Measurements from ENCODE around the gene PXMP4. TPM values are rescaled to one million over a fixed set of nuclear protein-coding genes. Genes with fewer than 3 reads are reported as not detected.
"Not testable (repeated sequence)": the region's sequence is repeated elsewhere in the genome, so short reads cannot be mapped to it uniquely, and the experiment has no call there.

PXMP4 gene
- total RNA-seq, 3 donors from 2014 or later, result 7.9 to 14.3 (median 9.1) TPM

DNA sequence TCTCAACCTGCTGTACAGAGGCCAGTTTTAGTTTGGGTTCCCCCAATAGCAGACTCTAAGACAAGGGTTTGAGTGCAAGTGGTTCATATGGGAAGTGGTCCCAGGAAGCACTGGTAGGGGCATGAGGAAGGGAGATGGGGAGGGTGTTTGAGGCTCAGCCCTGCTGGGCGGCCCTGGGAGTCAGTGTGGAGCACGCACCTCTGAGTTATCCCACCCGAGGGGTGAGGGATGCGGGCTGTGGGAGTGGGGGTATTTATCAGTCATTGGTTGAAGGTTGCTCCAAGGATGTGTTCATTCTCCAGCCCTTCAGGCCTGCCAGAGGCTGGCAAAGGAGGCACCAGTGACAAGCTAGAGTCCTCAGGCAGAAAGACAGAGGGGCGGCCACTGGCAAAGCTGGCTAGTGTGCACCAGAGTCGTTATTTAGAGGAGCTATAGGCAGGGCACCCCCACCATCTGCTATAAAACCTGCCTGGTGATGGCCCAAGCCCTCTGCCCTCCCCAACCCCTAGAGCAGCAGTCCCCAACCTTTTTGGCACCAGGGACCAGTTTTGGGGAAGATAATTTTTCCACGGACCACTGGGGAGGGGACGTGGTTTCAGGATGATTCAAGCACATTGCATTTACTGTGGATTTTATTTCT lies 16.5 kb downstream of the PXMP4 start:
- TF ChIP-seq POLR2A (IDR thresholded peaks at IDR 0.05) (no peak), CTCF (IDR thresholded peaks at IDR 0.05) (no peak)
- intact Hi-C loops (cut with DNase I; ENCODE audit: low total_unique reads), result no loop called here
- no peak overlapping the region for H3K27ac ChIP-seq
- H3K9me3 ChIP-seq, result no peaks in the 10 kb centered on the region
- no peaks in the 10 kb centered on the region for H3K36me3 ChIP-seq
- H3K27me3 ChIP-seq, result no peaks in the 10 kb centered on the region
- H3K4me1 ChIP-seq, result no peaks in the 10 kb centered on the region
- DNase-seq (ENCODE audit: low spot score in 2 of 2), result no peak
- H3K4me3 ChIP-seq, result no peak overlapping the region

DNA sequence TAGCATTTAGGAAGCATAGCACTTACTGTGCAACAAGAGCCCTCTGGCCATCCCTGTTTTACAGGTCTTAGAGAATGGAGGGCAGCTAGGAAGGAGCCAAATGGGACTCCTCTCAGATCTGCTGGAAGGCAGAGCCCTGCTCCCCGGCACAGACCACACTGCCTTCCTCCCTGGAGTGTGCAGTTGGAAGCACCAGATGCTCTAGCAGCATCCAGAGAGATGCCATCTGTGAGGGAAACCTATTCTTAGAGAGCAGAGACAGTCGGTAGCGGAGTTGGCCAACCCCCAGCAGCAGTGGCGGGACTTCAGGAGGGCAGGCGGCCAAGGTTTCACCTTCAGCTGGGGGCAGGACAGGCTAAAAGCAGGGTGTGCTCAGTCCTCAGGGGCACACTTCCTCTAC lies 17.2 kb downstream of the PXMP4 start:
- Histone ChIP-seq H3K9me3 (no peaks in the 10 kb centered on the region), H3K27me3 (no peaks in the 10 kb centered on the region), H3K4me3 (no peak overlapping the region), H3K4me1 (no peaks in the 10 kb centered on the region), H3K36me3 (no peaks in the 10 kb centered on the region), H3K27ac (no peak overlapping the region)
- no peak for DNase-seq (ENCODE audit: low spot score in 2 of 2)
- TF ChIP-seq POLR2A (IDR thresholded peaks at IDR 0.05), result no peak
- TF ChIP-seq CTCF (IDR thresholded peaks at IDR 0.05), result no peak
- no peak for TF ChIP-seq POLR2AphosphoS5 (IDR thresholded peaks at IDR 0.05)
- intact Hi-C loops (cut with DNase I; ENCODE audit: low total_unique reads), result no loop called here

DNA sequence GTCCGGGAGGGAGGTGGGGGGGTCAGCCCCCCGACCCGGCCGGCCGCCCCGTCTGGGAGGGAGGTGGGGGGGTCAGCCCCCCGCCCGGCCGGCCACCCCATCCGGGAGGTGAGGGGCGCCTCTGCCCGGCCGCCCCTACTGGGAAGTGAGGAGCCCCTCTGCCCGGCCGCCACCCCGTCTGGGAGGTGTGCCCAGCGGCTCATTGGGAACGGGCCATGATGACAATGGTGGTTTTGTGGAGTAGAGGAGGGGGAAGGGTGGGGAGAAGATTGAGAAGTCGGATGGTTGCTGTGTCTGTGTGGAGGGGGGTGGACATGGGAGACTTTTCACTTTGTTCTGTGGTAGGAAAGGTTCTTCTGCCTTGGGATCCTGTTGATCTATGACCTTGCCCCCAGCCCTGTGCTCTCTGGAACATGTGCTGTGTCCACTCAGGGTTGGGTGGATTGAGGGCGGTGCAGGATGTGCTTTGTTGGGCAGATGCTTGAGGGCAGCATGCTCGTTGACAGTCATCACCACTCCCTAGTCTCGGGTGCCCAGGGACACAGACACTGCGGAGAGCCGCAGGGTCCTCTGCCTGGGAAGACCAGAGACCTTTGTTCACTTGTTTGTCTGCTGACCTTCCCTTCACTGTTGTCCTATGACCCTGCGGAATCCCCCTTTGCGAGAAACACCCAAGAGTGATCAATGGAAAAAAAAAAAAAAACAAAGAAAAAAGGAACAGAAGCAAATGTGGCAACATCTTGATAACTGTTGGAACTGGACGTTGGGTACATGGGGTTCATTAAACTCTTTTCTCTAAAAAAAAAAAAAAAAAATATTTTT lies 18.3 kb downstream of the PXMP4 start:
- no peaks in the 10 kb centered on the region for H3K9me3 ChIP-seq
- H3K4me1 ChIP-seq, result no peaks in the 10 kb centered on the region
- H3K4me3 ChIP-seq, result no peak overlapping the region
- DNase-seq (ENCODE audit: low spot score in 2 of 2), result no peak
- TF ChIP-seq POLR2A (IDR thresholded peaks at IDR 0.05) (no peak), CTCF (IDR thresholded peaks at IDR 0.05) (no peak), POLR2AphosphoS5 (IDR thresholded peaks at IDR 0.05) (no peak)
- H3K27ac ChIP-seq, result no peak overlapping the region
- H3K27me3 ChIP-seq, result no peaks in the 10 kb centered on the region
- H3K36me3 ChIP-seq, result no peaks in the 10 kb centered on the region
- intact Hi-C loops (cut with DNase I; ENCODE audit: low total_unique reads), result no loop called here

DNA sequence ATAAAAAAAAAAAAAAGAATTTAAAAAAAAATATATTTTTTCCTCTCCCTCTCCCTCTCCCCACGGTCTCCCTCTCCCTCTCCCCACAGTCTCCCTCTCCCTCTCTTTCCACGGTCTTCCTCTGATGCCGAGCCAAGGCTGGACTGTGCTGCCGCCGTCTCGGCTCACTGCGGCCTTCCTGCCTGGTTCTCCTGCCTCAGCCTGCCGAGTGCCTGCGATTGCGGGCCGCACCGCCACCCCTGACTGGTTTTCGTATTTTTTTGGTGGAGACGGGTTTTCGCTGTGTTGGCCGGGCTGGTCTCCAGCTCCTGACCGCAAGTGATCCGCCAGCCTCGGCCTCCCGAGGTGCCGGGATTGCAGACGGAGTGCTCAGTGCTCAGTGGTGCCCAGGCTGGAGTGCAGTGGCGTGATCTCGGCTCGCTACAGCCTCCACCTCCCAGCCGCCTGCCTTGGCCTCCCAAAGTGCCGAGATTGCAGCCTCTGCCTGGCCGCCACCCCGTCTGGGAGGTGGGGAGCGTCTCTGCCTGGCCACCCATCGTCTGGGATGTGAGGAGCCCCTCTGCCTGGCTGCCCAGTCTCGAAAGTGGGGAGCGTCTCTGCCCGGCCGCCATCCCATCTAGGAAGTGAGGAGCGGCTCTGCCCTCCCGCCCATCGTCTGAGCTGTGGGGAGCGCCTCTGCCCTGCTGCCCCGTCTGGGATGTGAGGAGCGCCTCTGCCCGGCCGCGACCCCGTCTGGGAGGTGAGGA lies 19.2 kb downstream of the PXMP4 start:
- H3K27ac ChIP-seq; H3K9me3 ChIP-seq; H3K27me3 ChIP-seq; H3K36me3 ChIP-seq; H3K4me1 ChIP-seq; H3K4me3 ChIP-seq; DNase-seq (ENCODE audit: low spot score in 2 of 2); intact Hi-C loops (cut with DNase I; ENCODE audit: low total_unique reads): not testable (repeated sequence)

- H3K4me1 ChIP-seq; H3K9me3 ChIP-seq; H3K27me3 ChIP-seq; H3K36me3 ChIP-seq; intact Hi-C loops (cut with DNase I; ENCODE audit: low total_unique reads); H3K27ac ChIP-seq; H3K4me3 ChIP-seq; DNase-seq (ENCODE audit: low spot score in 2 of 2): not testable (repeated sequence)
Measured at GRCh38 chr20:33698966-33699365, 21.1 kb downstream of the PXMP4 start.

- intact Hi-C loops (cut with DNase I; ENCODE audit: low total_unique reads), result no loop called here
- H3K9me3 ChIP-seq, result no peaks in the 10 kb centered on the region
- H3K27me3 ChIP-seq, result no peaks in the 10 kb centered on the region
- no peaks in the 10 kb centered on the region for H3K4me1 ChIP-seq
- DNase-seq (ENCODE audit: low spot score in 2 of 2), result no peak
- H3K27ac ChIP-seq, result peak overlapping the region; percentile 54 to 63
- H3K36me3 ChIP-seq, result no peaks in the 10 kb centered on the region
- no peak for TF ChIP-seq POLR2A (IDR thresholded peaks at IDR 0.05)
- no peak for TF ChIP-seq CTCF (IDR thresholded peaks at IDR 0.05)
- TF ChIP-seq POLR2AphosphoS5 (IDR thresholded peaks at IDR 0.05), result peak in 1 of 3 donors; percentile 18
- no peak overlapping the region for H3K4me3 ChIP-seq
Measured at GRCh38 chr20:33697129-33697528, 23.0 kb downstream of the PXMP4 start.
